DMS53 (cell line): ENCODE measurements around the gene ZNF143.
"Not testable (repeated sequence)": the region's sequence is repeated elsewhere in the genome, so short reads cannot be mapped to it uniquely, and the experiment has no call there.

ENCODE experiments used
- DNase-seq: peaks from one replicate; lab custom pipeline; 2025; lab: John Stamatoyannopoulos, UW

The ZNF143 gene

DNA sequence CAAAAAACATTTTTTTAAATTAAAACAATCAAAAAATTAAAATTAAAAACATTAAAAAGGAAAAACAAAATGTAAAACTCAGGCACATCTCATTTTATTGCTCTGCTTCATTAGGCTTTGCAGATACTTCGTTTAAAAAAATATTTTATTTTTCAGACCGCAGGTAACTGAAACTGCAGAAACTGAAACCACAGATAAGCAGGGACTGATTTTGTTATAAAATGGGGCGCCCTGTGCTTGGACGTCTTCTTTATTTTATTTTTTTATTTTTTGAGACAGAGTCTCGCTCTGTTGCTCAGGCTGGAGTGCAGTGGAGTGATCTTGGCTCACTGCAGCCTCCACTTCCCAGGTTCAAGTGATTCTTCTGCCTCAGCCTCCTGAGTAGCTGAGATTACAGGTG, 88.4 kb downstream of the ZNF143 start:
- DNase-seq = not testable (repeated sequence)

- no peak for DNase-seq
Observed at GRCh38 chr11:9550191-9550628, 89.4 kb downstream of the ZNF143 start.

- no peak for DNase-seq
Observed at GRCh38 chr11:9561279-9561982, 100.6 kb downstream of the ZNF143 start.

- DNase-seq = no peak
Observed at GRCh38 chr11:9562716-9563115, 101.9 kb downstream of the ZNF143 start.

DNA sequence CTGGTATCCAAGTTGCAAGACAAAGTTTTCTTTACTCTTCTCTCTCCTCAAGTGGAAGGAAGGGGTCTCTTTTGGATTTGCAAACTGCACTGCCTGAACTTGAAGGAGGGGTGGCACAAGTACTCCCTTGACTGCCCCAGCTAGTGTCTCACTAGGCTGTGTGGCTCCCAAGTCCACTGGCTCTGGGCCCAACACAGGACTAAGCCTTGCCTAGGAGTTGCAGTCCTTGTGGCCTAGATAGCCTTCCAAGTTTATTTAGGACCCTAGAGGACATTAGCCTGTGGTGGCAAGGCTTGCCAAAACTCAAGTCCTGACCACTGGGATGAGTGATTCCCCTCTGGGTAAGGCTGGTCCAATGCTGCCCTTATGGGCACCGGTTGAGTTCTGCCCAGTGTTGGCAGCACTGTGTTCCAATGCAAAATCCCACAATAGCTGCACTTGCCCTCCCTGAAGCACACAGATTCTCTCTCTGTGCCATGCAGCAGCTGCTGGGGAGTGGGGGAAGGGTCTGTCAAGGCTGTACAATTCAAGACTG, 102.5 kb downstream of the ZNF143 start:
- DNase-seq = no peak

DNA sequence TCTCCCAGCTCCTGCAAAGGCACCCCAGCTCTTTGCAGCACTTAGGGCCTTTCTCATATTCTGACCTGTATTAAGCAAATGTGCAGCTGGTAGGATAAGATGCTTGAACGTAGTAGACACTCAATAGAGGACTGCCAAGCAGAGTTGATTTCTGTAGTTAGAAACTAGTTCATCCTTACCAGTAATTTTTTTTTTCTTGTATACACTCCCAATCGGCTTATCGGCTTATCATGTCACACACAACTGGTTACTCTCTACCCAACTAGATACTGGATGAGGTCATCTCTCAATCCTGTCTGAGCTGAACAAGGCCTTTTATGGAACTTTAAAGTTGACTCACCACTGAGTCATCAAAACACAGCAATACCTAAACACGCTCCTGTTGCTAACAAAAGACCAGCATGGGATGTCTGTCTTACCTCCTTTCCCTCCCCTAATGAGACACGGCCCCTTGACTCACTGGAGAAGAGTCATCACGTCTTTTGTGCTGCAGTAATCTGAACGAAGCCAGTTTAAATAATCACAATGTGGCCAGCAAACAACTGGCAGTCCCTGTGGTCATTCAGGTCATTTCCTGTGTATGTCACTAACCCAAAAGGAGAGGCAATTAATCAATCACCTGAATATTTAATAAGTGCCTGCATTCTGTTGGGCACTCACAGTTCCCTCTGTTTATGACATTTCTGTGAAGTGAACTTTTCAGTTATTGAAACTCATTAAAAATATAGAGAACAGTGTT, 105.2 kb downstream of the ZNF143 start:
- peak; percentile 100 for DNase-seq

GRCh38 chr11:9566561-9567063, 105.8 kb downstream of the ZNF143 start:
- DNase-seq = peak; percentile 46

DNA sequence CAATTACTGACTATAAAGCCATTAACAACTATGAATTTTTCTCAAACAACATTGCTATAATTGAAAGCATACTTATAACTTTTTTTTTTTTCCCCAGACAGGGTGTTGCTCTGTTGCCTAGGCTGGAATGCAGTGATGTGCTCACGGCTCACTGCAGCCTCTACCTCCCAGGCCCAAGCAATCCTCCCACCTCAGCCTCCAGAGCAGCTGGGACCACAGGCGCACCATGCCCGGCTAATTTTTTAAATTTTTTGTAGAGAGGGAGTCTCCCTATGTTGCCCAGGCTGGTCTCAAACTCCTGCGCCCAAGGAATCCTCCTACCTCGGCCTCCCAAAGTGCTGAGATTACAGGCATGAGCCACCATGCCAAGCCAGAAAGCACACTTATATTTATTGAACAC, 106.6 kb downstream of the ZNF143 start:
- no peak for DNase-seq

GRCh38 chr11:9568161-9568853, 107.5 kb downstream of the ZNF143 start:
- DNase-seq = peak; percentile 45

GRCh38 chr11:9568854-9569587, 108.2 kb downstream of the ZNF143 start:
- DNase-seq = peak; percentile 97

GRCh38 chr11:9569588-9570164, 108.9 kb downstream of the ZNF143 start:
- DNase-seq = peak; percentile 77

GRCh38 chr11:9570313-9571025, 109.7 kb downstream of the ZNF143 start:
- no peak for DNase-seq

- peak; percentile 29 for DNase-seq
Observed at GRCh38 chr11:9571071-9571762, 110.4 kb downstream of the ZNF143 start.

DNA sequence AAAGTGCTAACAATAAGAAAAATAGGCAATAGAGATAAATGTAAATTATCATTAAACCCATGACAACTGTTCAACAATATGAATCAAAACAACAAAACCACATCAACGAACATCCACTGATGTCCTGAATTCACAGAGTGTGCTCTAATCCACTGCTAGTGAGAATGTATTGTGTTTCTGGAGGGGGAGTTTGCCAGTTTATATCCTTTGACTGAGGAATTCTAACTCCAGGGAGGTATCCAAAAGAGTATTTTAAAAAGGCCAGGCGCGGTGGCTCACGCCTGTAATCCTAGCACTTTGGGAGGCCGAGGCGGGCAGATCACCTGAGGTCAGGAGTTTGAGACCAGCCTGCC, 110.9 kb downstream of the ZNF143 start:
- peak; percentile 41 for DNase-seq

DNA sequence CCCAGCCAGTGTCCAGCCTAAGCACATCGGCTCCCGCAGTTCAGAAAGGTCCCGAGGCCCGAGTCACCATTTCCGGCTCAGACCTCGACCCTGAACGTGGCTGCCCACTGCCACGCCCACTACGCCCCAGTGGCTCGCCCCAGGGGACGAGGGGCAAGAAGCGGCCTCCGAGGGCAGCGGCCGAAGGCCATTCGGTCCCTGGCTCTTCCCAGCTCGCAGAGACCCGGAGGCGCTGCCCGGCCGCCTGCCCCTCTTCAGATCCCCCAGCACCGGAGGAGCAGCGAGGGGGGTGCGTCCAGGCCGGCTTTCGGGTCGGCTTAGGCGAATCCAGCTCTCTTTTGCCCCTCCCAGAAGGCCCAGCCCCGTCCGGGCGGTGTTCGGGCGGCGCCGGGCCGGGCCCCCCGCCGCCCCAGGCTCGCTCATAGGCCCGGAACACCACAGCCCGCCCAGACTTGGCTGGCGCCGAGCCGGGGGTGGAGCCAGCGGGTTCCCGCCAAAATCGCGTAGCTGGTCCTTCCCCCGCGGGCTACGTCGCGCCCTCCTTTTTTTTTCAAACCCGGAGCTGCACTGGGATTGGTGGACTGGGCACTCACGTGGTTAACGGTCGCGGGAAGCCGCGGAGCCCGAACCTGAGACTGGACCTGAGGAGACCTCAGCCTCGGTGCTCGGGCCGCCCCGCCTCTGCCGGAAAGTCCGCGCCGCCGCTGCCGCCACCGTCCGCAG, 112.4 kb downstream of the ZNF143 start, which contains the start of gene WEE1:
TSS of gene WEE1 (plus strand) at position 619 of the 723 bp plus-strand sequence. CDS start 264 bp downstream, outside the sequence.
- peak; percentile 99 for DNase-seq

- DNase-seq = peak; percentile 71
Observed at GRCh38 chr11:9573775-9574621, 113.2 kb downstream of the ZNF143 start.

GRCh38 chr11:9574622-9575259, 113.9 kb downstream of the ZNF143 start:
- peak; percentile 73 for DNase-seq
